GOT3 (cell line): ENCODE results near the gene PPP1R1C.
"Not testable (repeated sequence)": the region's sequence is repeated elsewhere in the genome, so short reads cannot be mapped to it uniquely, and the experiment has no call there.

Experiments used
- DNase-seq: peaks from one replicate; lab custom pipeline; 2025; ENCODE audit warnings: mixed read lengths; lab: John Stamatoyannopoulos, UW

PPP1R1C gene

GRCh38 chr2:182015334-182016109, 29.9 kb downstream of the PPP1R1C start:
- no peak for DNase-seq

- no peak for DNase-seq
Observed at GRCh38 chr2:182018218-182018617, 32.6 kb downstream of the PPP1R1C start.

GRCh38 chr2:182019731-182020130, 34.1 kb downstream of the PPP1R1C start:
- no peak for DNase-seq

GRCh38 chr2:182020286-182021070, 34.8 kb downstream of the PPP1R1C start:
- DNase-seq: no peak

- no peak for DNase-seq
Observed at GRCh38 chr2:182023235-182023634, 37.6 kb downstream of the PPP1R1C start.

- not testable (repeated sequence) for DNase-seq
Observed at GRCh38 chr2:182030875-182031274, 45.2 kb downstream of the PPP1R1C start.

- DNase-seq: no peak
Observed at GRCh38 chr2:182031956-182032355, 46.3 kb downstream of the PPP1R1C start.

- no peak for DNase-seq
Observed at GRCh38 chr2:182033449-182033848, 47.8 kb downstream of the PPP1R1C start.

GRCh38 chr2:182038576-182038975, 52.9 kb downstream of the PPP1R1C start:
- no peak for DNase-seq

GRCh38 chr2:182043021-182043420, 57.4 kb downstream of the PPP1R1C start:
- no peak for DNase-seq

- DNase-seq: no peak
Observed at GRCh38 chr2:182043861-182044260, 58.2 kb downstream of the PPP1R1C start.

GRCh38 chr2:182047544-182047943, 61.9 kb downstream of the PPP1R1C start:
- DNase-seq: no peak

- DNase-seq: no peak
Observed at GRCh38 chr2:182048088-182048487, 62.4 kb downstream of the PPP1R1C start.

- DNase-seq: no peak
Observed at GRCh38 chr2:182048621-182049020, 63.0 kb downstream of the PPP1R1C start.

- no peak for DNase-seq
Observed at GRCh38 chr2:182049372-182050148, 63.9 kb downstream of the PPP1R1C start.

- DNase-seq: no peak
Observed at GRCh38 chr2:182050333-182051135, 64.9 kb downstream of the PPP1R1C start.

- DNase-seq: no peak
Observed at GRCh38 chr2:182055993-182056392, 70.3 kb downstream of the PPP1R1C start.

- no peak for DNase-seq
Observed at GRCh38 chr2:182057002-182057401, 71.3 kb downstream of the PPP1R1C start.

- DNase-seq: no peak
Observed at GRCh38 chr2:182058056-182058455, 72.4 kb downstream of the PPP1R1C start.

GRCh38 chr2:182061739-182062138, 76.1 kb downstream of the PPP1R1C start:
- no peak for DNase-seq

- DNase-seq: no peak
Observed at GRCh38 chr2:182062329-182062972, 76.8 kb downstream of the PPP1R1C start.
